Osteoblast (primary cell): ENCODE measurements around the gene EBF4. TPM values are rescaled to one million over a fixed set of nuclear protein-coding genes. Genes with fewer than 3 reads are reported as not detected.

ENCODE experiments used
- DNase-seq: peaks from one replicate; pipeline ENCODE4 v3.0.0; 2011; ENCODE audit warnings: low spot score, mixed read lengths; ENCODE audit not compliant: insufficient read length; ENCODE audit errors: missing footprints
- H2AFZ ChIP-seq: 2 replicates; pipeline ENCODE4 v1.6.0; 2011; ENCODE audit warnings: mild to moderate bottlenecking, low read length
- H3K27ac ChIP-seq: 2 replicates; pipeline ENCODE4 v1.5.1; 2011; ENCODE audit warnings: mild to moderate bottlenecking, low read depth, low read length, moderate library complexity
- H3K27me3 ChIP-seq: 2 replicates; pipeline ENCODE4 v1.6.0; 2012; ENCODE audit warnings: mild to moderate bottlenecking, control low read depth, inconsistent platforms, low read length, moderate library complexity; ENCODE audit not compliant: insufficient read depth
- H3K36me3 ChIP-seq: 2 replicates; pipeline ENCODE4 v1.5.1; 2011; ENCODE audit warnings: mild to moderate bottlenecking, low read length, control low read depth, moderate library complexity; ENCODE audit not compliant: insufficient read depth
- H3K4me1 ChIP-seq: 2 replicates; pipeline ENCODE4 v1.5.1; 2011; ENCODE audit warnings: mild to moderate bottlenecking, low read length, control low read depth, moderate library complexity; ENCODE audit not compliant: insufficient read depth
- H3K4me2 ChIP-seq: 2 replicates; pipeline ENCODE4 v1.6.0; 2011; ENCODE audit warnings: mild to moderate bottlenecking, low read length; ENCODE audit not compliant: insufficient read depth
- H3K4me3 ChIP-seq: fragments of 200-600 bp; sonication (generic); 3 replicates; pipeline ENCODE4 v1.5.1; 2012; ENCODE audit warnings: mild to moderate bottlenecking, low read length, inconsistent platforms; ENCODE audit not compliant: insufficient read depth
- H3K79me2 ChIP-seq: 2 replicates; pipeline ENCODE4 v1.6.0; 2012; ENCODE audit warnings: mild to moderate bottlenecking, low read length, control low read depth, inconsistent platforms; ENCODE audit not compliant: insufficient read depth
- H3K9me3 ChIP-seq: 2 replicates; pipeline ENCODE4 v1.5.1; 2011; ENCODE audit warnings: low read depth, low read length, control low read depth
- H4K20me1 ChIP-seq: 2 replicates; pipeline ENCODE4 v1.6.0; 2012; ENCODE audit warnings: mild to moderate bottlenecking, low read length, control low read depth; ENCODE audit not compliant: insufficient read depth
- total RNA-seq: library from RNA; depleted of rRNA; stranded (reverse); fragments of >200 nt; gene quantifications from 2 replicates; pipeline ENCODE4 v1.2.3, GENCODE V29; 2012
- TF ChIP-seq, protein P1 (sequence below): IDR thresholded peaks from 2 replicates; pipeline ENCODE4 v1.5.1; 2011; ENCODE audit warnings: mild to moderate bottlenecking, low read depth, low read length, moderate library complexity; ENCODE audit errors: extremely low read depth

EBF4 gene
- total RNA-seq, 1 donor: under 0.01 TPM

DNA sequence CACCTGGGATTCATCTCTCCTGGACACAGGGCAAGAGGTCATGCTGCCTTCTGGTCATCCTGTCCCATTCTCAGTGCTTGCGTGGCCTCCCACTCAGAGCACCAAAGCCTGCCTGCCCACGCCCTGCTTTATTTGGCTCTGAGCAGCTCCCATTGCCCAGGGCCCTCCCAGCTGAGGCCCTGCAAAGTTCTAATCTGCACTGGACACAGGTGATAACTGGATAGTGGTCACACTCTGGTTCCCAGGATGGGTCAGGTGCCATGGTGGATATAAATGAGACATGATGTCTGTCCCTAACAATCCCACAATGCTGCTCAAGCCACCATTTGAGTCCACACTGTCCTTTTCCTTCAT, 68.3 kb downstream of the EBF4 start:
- Histone ChIP-seq H3K27ac (no peak overlapping the region), H4K20me1 (no peaks in the 10 kb centered on the region), H3K4me1 (no peaks in the 10 kb centered on the region), H2AFZ (no peak overlapping the region), H3K79me2 (no peaks in the 10 kb centered on the region), H3K9me3 (no peaks in the 10 kb centered on the region), H3K36me3 (no peaks in the 10 kb centered on the region), H3K27me3 (peaks cover 55% of the 10 kb centered on the region), H3K4me3 (no peak overlapping the region), H3K4me2 (no peak overlapping the region)
- peak; percentile 71 for DNase-seq
- TF ChIP-seq, protein P1, sequence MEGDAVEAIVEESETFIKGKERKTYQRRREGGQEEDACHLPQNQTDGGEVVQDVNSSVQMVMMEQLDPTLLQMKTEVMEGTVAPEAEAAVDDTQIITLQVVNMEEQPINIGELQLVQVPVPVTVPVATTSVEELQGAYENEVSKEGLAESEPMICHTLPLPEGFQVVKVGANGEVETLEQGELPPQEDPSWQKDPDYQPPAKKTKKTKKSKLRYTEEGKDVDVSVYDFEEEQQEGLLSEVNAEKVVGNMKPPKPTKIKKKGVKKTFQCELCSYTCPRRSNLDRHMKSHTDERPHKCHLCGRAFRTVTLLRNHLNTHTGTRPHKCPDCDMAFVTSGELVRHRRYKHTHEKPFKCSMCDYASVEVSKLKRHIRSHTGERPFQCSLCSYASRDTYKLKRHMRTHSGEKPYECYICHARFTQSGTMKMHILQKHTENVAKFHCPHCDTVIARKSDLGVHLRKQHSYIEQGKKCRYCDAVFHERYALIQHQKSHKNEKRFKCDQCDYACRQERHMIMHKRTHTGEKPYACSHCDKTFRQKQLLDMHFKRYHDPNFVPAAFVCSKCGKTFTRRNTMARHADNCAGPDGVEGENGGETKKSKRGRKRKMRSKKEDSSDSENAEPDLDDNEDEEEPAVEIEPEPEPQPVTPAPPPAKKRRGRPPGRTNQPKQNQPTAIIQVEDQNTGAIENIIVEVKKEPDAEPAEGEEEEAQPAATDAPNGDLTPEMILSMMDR: no peak

DNA sequence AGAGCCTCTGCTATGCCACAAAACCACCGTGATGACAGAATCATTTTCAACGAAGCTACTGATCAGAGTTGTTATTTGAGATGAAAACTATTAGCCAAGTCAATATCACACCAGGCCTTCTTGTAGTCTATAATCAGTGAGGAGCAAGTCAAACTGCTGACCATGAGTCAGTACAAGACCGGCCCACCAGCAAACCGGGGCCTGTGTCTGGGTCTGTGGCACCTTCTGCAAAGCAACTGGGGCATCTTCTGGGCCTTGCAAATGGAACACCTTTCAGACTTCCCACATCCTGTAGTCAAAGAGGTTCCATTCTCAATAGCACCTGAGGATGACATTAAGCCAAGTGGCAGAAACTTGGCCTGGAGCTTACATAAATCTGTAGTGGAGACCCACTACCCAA, 69.3 kb downstream of the EBF4 start:
- no peak overlapping the region for H3K4me3 ChIP-seq
- TF ChIP-seq, protein P1: no peak
- H3K27ac ChIP-seq: no peak overlapping the region
- no peaks in the 10 kb centered on the region for H3K36me3 ChIP-seq
- peaks cover 61% of the 10 kb centered on the region for H3K27me3 ChIP-seq
- no peak overlapping the region for H3K4me2 ChIP-seq
- H3K9me3 ChIP-seq: no peaks in the 10 kb centered on the region
- H4K20me1 ChIP-seq: no peaks in the 10 kb centered on the region
- peak; percentile 44 for DNase-seq
- H3K79me2 ChIP-seq: no peaks in the 10 kb centered on the region
- no peaks in the 10 kb centered on the region for H3K4me1 ChIP-seq
- H2AFZ ChIP-seq: no peak overlapping the region

DNA sequence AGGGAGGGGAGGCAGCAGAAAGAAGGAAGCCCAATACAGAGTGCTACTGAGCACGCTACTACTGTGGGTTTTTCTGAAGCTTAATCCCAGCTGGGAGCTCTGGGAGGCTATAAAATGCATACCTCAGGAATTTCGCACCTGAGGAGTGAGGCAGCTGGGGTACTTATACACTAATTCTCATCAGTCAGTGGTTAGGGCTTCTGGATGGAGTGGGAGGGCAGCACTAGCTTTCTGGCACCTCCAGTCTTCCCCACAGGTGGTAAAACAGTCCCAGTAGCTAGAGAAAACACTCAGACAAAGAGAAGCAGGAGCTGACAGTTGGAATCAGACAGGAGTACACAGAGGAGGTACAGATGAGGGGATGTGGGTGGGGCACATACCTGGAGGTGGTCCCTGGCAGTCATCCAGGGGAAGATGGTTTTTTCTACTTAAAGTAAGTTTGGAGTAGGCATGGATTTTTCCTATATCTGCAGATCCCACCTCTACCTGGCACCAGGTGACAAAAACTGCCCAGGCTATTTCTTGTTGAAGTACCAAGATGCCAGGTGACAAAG, 70.1 kb downstream of the EBF4 start:
- no peak overlapping the region for H3K4me2 ChIP-seq
- H3K4me3 ChIP-seq: no peak overlapping the region
- H4K20me1 ChIP-seq: peaks cover 2% of the 10 kb centered on the region
- H3K36me3 ChIP-seq: no peaks in the 10 kb centered on the region
- H3K4me1 ChIP-seq: peaks cover 3% of the 10 kb centered on the region
- H3K79me2 ChIP-seq: no peaks in the 10 kb centered on the region
- H3K9me3 ChIP-seq: no peaks in the 10 kb centered on the region
- DNase-seq: peak; percentile 57
- peaks cover 68% of the 10 kb centered on the region for H3K27me3 ChIP-seq
- H3K27ac ChIP-seq: no peak overlapping the region
- TF ChIP-seq, protein P1: no peak
- H2AFZ ChIP-seq: no peak overlapping the region

DNA sequence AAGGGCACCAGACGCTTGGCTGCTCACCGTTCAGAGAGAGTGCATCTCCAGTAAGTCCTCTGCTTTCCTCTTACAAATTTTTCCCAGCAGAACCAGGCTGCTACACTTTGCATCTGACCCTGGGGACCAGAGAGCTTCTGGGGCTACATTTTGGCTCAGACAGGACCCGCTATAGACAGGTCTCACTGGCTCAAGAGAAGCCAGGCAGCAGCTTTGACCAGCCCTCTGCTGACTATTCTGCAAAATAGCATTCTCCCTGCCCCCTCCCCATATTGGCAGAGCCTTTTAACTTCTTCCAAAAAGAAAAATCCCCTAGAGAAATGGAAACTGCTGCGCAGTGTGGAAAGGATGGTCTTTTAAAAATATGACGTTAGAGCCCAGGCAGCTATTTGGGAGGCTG, 70.6 kb downstream of the EBF4 start:
- H3K27me3 ChIP-seq: peaks cover 65% of the 10 kb centered on the region

More for the DNA sequence above, 70.6 kb downstream of the EBF4 start:
- H3K4me1 ChIP-seq: peaks cover 8% of the 10 kb centered on the region
- no peaks in the 10 kb centered on the region for H3K79me2 ChIP-seq
- H2AFZ ChIP-seq: no peak overlapping the region
- H3K4me3 ChIP-seq: no peak overlapping the region
- no peak for DNase-seq
- TF ChIP-seq, protein P1: no peak
- no peaks in the 10 kb centered on the region for H3K9me3 ChIP-seq
- H3K27ac ChIP-seq: no peak overlapping the region
- H4K20me1 ChIP-seq: peaks cover 7% of the 10 kb centered on the region
- H3K36me3 ChIP-seq: no peaks in the 10 kb centered on the region
- no peak overlapping the region for H3K4me2 ChIP-seq
